Heart left ventricle (tissue), 16 donors: ENCODE results near the gene CEP44. TPM values are rescaled to one million over a fixed set of nuclear protein-coding genes. Genes with fewer than 3 reads are reported as not detected.

Experiments used
- ATAC-seq, 4 donors: fragments of 200-7000 bp; cut with Tn5 transposase; one replicate each; pipeline ENCODE4 v1.9.1; 2020 to 2022; ENCODE audit warnings: moderate library complexity in 4 of 4, mild to moderate bottlenecking in 3 of 4, moderate number of reproducible peaks in 1 of 4
- DNase-seq, 5 donors: peaks; one replicate each; pipeline ENCODE4 v3.0.0-alpha.2; 2020
- H3K27ac ChIP-seq, 12 donors: fragments of 200-600 bp; sonication (generic) in 4 of 12; one replicate each; pipeline versions ENCODE4 v1.5.0 to v1.8.0; 2016 to 2022; ENCODE audit warnings: mild to moderate bottlenecking in 2 of 12
- H3K27me3 ChIP-seq, 9 donors: fragments of 200-600 bp; sonication (generic) in 2 of 9; one replicate each; pipeline versions ENCODE4 v1.5.1 to v1.8.0; 2016 to 2022; ENCODE audit warnings: mild to moderate bottlenecking in 3 of 9
- H3K36me3 ChIP-seq, 9 donors: fragments of 200-600 bp; sonication (generic) in 2 of 9; one replicate each; pipeline versions ENCODE4 v1.5.0 to v1.8.0; 2018 to 2022; ENCODE audit warnings: mild to moderate bottlenecking in 2 of 9
- H3K4me1 ChIP-seq, 12 donors: fragments of 200-600 bp; sonication (generic) in 4 of 12; one replicate each; pipeline versions ENCODE4 v1.5.0 to v1.8.0; 2016 to 2022; ENCODE audit warnings: mild to moderate bottlenecking in 3 of 12
- H3K4me3 ChIP-seq, 12 donors: fragments of 200-600 bp; sonication (generic) in 4 of 12; one replicate each; pipeline versions ENCODE4 v1.5.0 to v1.8.0; 2017 to 2022; ENCODE audit warnings: mild to moderate bottlenecking in 9 of 12, moderate library complexity in 4 of 12
- H3K9me3 ChIP-seq, 12 donors: fragments of 200-600 bp; sonication (generic) in 4 of 12; one replicate each; pipeline versions ENCODE4 v1.5.0 to v1.8.0; 2016 to 2022; ENCODE audit warnings: mild to moderate bottlenecking in 1 of 12
- CTCF ChIP-seq, 12 donors: fragments of 200-600 bp; sonication (generic) in 4 of 12; IDR thresholded peaks; one replicate each; pipeline versions ENCODE4 v1.5.0 to v1.8.0; 2018 to 2022; ENCODE audit warnings: antibody characterized with exemption in 12 of 12, mild to moderate bottlenecking in 5 of 12
- POLR2A ChIP-seq, 2 donors: fragments of 450-650 bp; IDR thresholded peaks; one replicate each; pipeline ENCODE4 v1.6.1; 2017; ENCODE audit warnings: antibody characterized with exemption in 2 of 2, mild to moderate bottlenecking in 2 of 2, moderate library complexity in 2 of 2
- WGBS, 4 donors: extraction: QIAGEN DNeasy Blood & Tissue Kit in 2 of 4; methylation state at CpG; one replicate each; pipeline versions ENCODE4 v1.1.5 to v1.1.7; 2013 to 2018; 5-methylcytosine and 5-hydroxymethylcytosine counted together
- intact Hi-C, 10 donors: fragments of 100-400 bp; cut with DNase I; formaldehyde crosslinking; loops; one replicate each; pipeline versions ENCODE4 v1.11.1 to v1.14.2; 2022
- polyA plus RNA-seq, 2 donors: library from polyadenylated mRNA; stranded (reverse); fragments of 200-250 nt; gene quantifications; one replicate each; pipeline ENCODE4 v1.2.3, GENCODE V29; 2013
- total RNA-seq, 9 donors: library from RNA; depleted of rRNA in 2 of 9; stranded (reverse); fragments of >200 nt in 2 of 9; fragmentation: NEBNext Ultra II Directional in 3 of 9; extraction: Animal tissue kit (Norgen Biotek cat#: 25700) in 3 of 9; gene quantifications; one replicate each; pipeline versions ENCODE4 v1.1.0 to v1.2.4, GENCODE V29; 2016 to 2023
- donor health status: ischemic (EF 13 %, LVEDD 7.1; RV severe dilation, severe dysfunction).
- donor health status: healthy with polysubstance abuse.
- donor health status: DM: no; HTN: yes; CAD: no.
- donor health status: DM: no; HTN: no; CAD: no.
- donor health status: ischemic (EF 25% LVEDD 6.9; RV normal size, moderate dysfunction).
- donor health status: ischemic (EF 25% LVEDD 5.7; RV mildly dilated, moderate dysfunction).
- donor health status: healthy.
- donor health status: DM: yes; HTN: yes; CAD: no.
- donor health status: ischemic (EF 35%, LVEDD 5.7; RV mildly dilated, moderate dysfunction).
- donor health status: nonischemic (EF 11% LVEDD 7.7; RV severe dilation, severe dysfunction).
- donor health status: DM: yes; HTN: yes; CAD: no.
- donor health status: PGD.
- donor health status: ischemic (EF 29% LVEDD 5.4; RV normal size, mild dysfunction).
- donor health status: nonischemic (EF 23%, LVEDD 6.1; RV moderate dilation, normal function).

Gene CEP44
- total and polyA plus RNA-seq, 11 donors: 5.2 to 17.6 (median 9.6) TPM

GRCh38 chr4:174381440-174381800 lies 97.7 kb downstream of the CEP44 start:
- 22 to 78% (median 38%) methylated on average over 1 of the region's 1 CpG for WGBS, 4 donors

More at GRCh38 chr4:174381440-174381800, 97.7 kb downstream of the CEP44 start:
- TF ChIP-seq CTCF (IDR thresholded peaks at IDR 0.05): no peak
- TF ChIP-seq POLR2A (IDR thresholded peaks at IDR 0.05): no peak
- intact Hi-C loops: loop anchor here in 1 of 10 donors (5.0 kb wide), 1 partner anchor 241 kb away; no protein-coding TSS in a partner anchor
- H3K4me1 ChIP-seq: no peaks in the 10 kb centered on the region
- H3K27ac ChIP-seq: no peak overlapping the region
- no peak overlapping the region for H3K4me3 ChIP-seq
- ATAC-seq: no peak
- H3K36me3 ChIP-seq: no peaks in the 10 kb centered on the region
- H3K9me3 ChIP-seq: no peaks in the 10 kb centered on the region
- DNase-seq: no peak
- no peaks in the 10 kb centered on the region for H3K27me3 ChIP-seq

Other genes with a start within 250 kb of the CEP44 start
- gene FBXO8, start 244 bp upstream of the CEP44 start, total RNA-seq: 10 to 100 TPM; 21.8 to 38.5 (median 25.9) TPM
- 10 to 100 TPM; 14.3 to 33.0 TPM for gene FBXO8, start 244 bp upstream of the CEP44 start, polyA plus RNA-seq
- 1 to 10 TPM in 4 of 9 donors, under 1 TPM in 5; 0.29 to 4.7 (median 0.91) TPM for gene HPGD, start 238.6 kb downstream of the CEP44 start, total RNA-seq
- 1 to 10 TPM in 1 of 2 donors, under 1 TPM in 1; 0.43 to 1.5 TPM for gene HPGD, start 238.6 kb downstream of the CEP44 start, polyA plus RNA-seq